NCI-H82 treated with DMSO at 0.1 percent for 48 hours (cell line): Measurements from ENCODE around the gene TCEA3.

Source experiments
- DNase-seq: peaks from one replicate; lab custom pipeline; 2025; ENCODE audit not compliant: unreplicated experiment; lab: John Stamatoyannopoulos, UW

The TCEA3 gene

DNA sequence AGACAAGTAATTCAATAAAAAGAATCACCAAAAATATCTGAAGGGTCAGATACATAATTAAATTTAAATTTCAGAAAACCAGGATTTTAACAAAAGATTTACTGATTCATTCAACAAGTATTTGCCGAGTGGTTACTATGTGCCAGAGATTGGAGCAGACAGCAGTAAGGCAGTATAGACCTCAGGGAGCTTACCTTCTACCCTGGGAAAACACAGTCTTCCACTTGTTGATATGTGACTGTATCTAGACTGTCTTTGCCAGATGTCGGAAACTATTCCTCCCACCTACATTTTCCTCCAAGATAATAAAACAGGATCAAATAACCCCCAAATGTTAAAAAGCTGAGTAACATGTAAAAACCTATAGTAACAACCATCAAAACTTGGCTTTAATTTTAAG is 86.7 kb downstream of the TCEA3 start:
- DNase-seq, result no peak

DNA sequence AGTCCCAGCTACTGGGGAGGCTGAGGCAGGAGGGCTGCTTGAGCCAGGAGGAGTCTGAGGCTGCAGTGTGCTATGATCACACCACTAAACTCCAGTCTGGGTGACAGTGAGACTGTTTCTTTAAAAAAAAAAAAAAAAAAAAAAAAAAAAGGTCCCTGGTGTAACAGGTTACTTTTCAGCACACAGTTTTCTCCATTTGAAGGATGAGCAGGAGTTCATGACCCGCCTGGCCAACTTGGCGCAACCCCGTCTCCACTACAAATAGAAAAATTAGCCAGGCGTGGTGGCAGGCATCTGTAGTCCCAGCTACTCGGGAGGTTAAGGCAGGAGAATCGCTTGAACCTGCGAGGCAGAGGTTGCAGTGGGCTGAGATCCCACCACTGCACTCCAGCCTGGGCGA is 92.8 kb downstream of the TCEA3 start:
- DNase-seq, result no peak
